ENCODE measurements around the gene MAG.

- TF ChIP-seq ZNF23 (tag by site-specific recombination; IDR thresholded peaks at IDR 0.05; ENCODE audit: borderline replicate concordance), result no peak
- TF ChIP-seq ZNF10 (tag by site-specific recombination; IDR thresholded peaks at IDR 0.05), result no peak
- no peak for TF ChIP-seq ZNF488 (tag by site-specific recombination; IDR thresholded peaks at IDR 0.05)
- TF ChIP-seq ZNF324 (tag by site-specific recombination; IDR thresholded peaks at IDR 0.05), result no peak
- TF ChIP-seq ZBTB21 (tag by site-specific recombination; IDR thresholded peaks at IDR 0.05), result no peak
- TF ChIP-seq ZNF184 (tag by site-specific recombination; IDR thresholded peaks at IDR 0.05), result no peak
- no peak for TF ChIP-seq ZNF48 (tag by site-specific recombination; IDR thresholded peaks at IDR 0.05)
- TF ChIP-seq, protein P1, sequence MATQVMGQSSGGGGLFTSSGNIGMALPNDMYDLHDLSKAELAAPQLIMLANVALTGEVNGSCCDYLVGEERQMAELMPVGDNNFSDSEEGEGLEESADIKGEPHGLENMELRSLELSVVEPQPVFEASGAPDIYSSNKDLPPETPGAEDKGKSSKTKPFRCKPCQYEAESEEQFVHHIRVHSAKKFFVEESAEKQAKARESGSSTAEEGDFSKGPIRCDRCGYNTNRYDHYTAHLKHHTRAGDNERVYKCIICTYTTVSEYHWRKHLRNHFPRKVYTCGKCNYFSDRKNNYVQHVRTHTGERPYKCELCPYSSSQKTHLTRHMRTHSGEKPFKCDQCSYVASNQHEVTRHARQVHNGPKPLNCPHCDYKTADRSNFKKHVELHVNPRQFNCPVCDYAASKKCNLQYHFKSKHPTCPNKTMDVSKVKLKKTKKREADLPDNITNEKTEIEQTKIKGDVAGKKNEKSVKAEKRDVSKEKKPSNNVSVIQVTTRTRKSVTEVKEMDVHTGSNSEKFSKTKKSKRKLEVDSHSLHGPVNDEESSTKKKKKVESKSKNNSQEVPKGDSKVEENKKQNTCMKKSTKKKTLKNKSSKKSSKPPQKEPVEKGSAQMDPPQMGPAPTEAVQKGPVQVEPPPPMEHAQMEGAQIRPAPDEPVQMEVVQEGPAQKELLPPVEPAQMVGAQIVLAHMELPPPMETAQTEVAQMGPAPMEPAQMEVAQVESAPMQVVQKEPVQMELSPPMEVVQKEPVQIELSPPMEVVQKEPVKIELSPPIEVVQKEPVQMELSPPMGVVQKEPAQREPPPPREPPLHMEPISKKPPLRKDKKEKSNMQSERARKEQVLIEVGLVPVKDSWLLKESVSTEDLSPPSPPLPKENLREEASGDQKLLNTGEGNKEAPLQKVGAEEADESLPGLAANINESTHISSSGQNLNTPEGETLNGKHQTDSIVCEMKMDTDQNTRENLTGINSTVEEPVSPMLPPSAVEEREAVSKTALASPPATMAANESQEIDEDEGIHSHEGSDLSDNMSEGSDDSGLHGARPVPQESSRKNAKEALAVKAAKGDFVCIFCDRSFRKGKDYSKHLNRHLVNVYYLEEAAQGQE (tag by site-specific recombination; IDR thresholded peaks at IDR 0.05), result no peak
- no peak for TF ChIP-seq ZNF561 (tag by site-specific recombination; IDR thresholded peaks at IDR 0.05; ENCODE audit: borderline replicate concordance)
- TF ChIP-seq, protein P2, sequence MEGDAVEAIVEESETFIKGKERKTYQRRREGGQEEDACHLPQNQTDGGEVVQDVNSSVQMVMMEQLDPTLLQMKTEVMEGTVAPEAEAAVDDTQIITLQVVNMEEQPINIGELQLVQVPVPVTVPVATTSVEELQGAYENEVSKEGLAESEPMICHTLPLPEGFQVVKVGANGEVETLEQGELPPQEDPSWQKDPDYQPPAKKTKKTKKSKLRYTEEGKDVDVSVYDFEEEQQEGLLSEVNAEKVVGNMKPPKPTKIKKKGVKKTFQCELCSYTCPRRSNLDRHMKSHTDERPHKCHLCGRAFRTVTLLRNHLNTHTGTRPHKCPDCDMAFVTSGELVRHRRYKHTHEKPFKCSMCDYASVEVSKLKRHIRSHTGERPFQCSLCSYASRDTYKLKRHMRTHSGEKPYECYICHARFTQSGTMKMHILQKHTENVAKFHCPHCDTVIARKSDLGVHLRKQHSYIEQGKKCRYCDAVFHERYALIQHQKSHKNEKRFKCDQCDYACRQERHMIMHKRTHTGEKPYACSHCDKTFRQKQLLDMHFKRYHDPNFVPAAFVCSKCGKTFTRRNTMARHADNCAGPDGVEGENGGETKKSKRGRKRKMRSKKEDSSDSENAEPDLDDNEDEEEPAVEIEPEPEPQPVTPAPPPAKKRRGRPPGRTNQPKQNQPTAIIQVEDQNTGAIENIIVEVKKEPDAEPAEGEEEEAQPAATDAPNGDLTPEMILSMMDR (tag by site-specific recombination; IDR thresholded peaks at IDR 0.05), result no peak
- TF ChIP-seq ZNF704 (tag by site-specific recombination; IDR thresholded peaks at IDR 0.05), result no peak
Measured at GRCh38 chr19:35310331-35310730, 18.4 kb downstream of the MAG start.
